ENCODE data around the gene SYNM. TPM values are rescaled to one million over a fixed set of nuclear protein-coding genes. Genes with fewer than 3 reads are reported as not detected.

SYNM gene
- total RNA-seq, 2 donors from 2014 or later = 2.3 to 12.5 TPM

- no peak for DNase-seq
- Mint-ChIP-seq H3K4me1 (peaks cover 17% of the 10 kb centered on the region), H3K36me3 (ENCODE audit: low read depth) (peaks cover 42% of the 10 kb centered on the region), H3K9me3 (no peaks in the 10 kb centered on the region), H3K27me3 (ENCODE audit: insufficient read depth) (no peaks in the 10 kb centered on the region), H3K27ac (peak overlapping the region; percentile 88), H3K4me3 (no peak overlapping the region)
- Histone ChIP-seq H3K9ac (ENCODE audit: extremely low read depth, low read length, poor library complexity, severe bottlenecking) (no peak overlapping the region), H3K27ac (ENCODE audit: low read depth, low read length) (no peak overlapping the region), H3K4me1 (ENCODE audit: control insufficient read depth, insufficient read depth, low read length) (peaks cover 14% of the 10 kb centered on the region), H3K4me3 (ENCODE audit: low read length) (no peak overlapping the region), H3K36me3 (ENCODE audit: control insufficient read depth, insufficient read depth, low read length) (peaks cover 12% of the 10 kb centered on the region), H3K27me3 (ENCODE audit: control insufficient read depth, insufficient read depth, low read length, poor library complexity, severe bottlenecking) (no peaks in the 10 kb centered on the region), H3K9me3 (ENCODE audit: control insufficient read depth, low read length) (no peaks in the 10 kb centered on the region)
- TF ChIP-seq, protein P1, sequence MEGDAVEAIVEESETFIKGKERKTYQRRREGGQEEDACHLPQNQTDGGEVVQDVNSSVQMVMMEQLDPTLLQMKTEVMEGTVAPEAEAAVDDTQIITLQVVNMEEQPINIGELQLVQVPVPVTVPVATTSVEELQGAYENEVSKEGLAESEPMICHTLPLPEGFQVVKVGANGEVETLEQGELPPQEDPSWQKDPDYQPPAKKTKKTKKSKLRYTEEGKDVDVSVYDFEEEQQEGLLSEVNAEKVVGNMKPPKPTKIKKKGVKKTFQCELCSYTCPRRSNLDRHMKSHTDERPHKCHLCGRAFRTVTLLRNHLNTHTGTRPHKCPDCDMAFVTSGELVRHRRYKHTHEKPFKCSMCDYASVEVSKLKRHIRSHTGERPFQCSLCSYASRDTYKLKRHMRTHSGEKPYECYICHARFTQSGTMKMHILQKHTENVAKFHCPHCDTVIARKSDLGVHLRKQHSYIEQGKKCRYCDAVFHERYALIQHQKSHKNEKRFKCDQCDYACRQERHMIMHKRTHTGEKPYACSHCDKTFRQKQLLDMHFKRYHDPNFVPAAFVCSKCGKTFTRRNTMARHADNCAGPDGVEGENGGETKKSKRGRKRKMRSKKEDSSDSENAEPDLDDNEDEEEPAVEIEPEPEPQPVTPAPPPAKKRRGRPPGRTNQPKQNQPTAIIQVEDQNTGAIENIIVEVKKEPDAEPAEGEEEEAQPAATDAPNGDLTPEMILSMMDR (conservative IDR thresholded peaks at IDR 0.05) = no peak
- 94 to 95% methylated on average over 3 to 8 of the region's 8 CpGs for WGBS, 2 experiments (ENCODE audit: insufficient coverage in 1 of 2, insufficient read length in 1 of 2)
Measured at GRCh38 chr15:99124641-99125040, 19.8 kb downstream of the SYNM start.

DNA sequence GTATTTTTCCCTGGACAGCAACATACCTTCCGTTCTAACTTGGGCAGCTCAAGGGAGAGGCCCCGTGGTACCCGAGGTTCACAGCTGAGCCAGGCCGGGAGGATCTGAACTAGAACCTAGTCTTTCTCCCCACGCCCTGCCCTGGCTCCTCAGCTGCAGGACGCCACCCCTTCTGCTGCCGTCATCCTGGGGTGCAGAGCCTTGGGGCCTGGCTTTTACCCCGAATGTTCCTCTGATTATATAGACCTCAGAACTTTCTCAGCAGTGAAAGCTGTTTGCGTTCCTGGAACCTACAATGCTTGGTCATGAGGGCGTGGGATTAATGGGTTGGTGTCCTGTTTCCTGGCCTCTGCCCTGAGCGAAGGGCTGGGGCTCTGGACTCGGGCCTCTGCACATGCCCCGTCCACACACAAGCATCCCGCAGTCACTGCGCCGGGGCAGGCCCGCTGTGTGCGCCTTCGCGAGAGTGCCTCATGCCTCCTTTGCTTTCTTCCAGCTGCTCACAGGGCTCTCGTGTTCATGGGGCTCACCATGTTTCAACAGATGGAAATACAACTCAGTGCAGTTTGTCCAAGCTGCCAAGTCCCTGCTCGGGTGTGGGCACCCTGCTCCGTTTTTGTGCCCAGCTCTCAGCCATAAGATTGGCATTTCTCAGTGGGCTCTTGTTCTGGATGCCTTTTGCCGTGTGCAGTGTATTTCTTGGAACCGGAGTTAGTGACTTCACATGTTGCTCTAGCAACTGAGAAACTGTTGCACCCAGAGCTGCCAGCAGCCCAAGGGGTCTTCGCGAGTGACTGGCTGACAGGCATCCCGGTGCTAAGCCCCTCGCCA, 20.4 kb downstream of the SYNM start:
- Histone ChIP-seq H3K36me3 (ENCODE audit: control insufficient read depth, insufficient read depth, low read length) (peaks cover 12% of the 10 kb centered on the region), H3K9ac (ENCODE audit: extremely low read depth, low read length, poor library complexity, severe bottlenecking) (no peak overlapping the region), H3K27ac (ENCODE audit: low read depth, low read length) (no peak overlapping the region), H3K9me3 (ENCODE audit: control insufficient read depth, low read length) (no peaks in the 10 kb centered on the region), H3K4me3 (ENCODE audit: low read length) (no peak overlapping the region), H3K4me1 (ENCODE audit: control insufficient read depth, insufficient read depth, low read length) (peaks cover 14% of the 10 kb centered on the region), H3K27me3 (ENCODE audit: control insufficient read depth, insufficient read depth, low read length, poor library complexity, severe bottlenecking) (no peaks in the 10 kb centered on the region)
- no peaks in the 10 kb centered on the region for H3K27me3 Mint-ChIP-seq (ENCODE audit: insufficient read depth)
- DNase-seq = no peak
- H3K9me3 Mint-ChIP-seq = no peaks in the 10 kb centered on the region
- H3K4me1 Mint-ChIP-seq = peaks cover 17% of the 10 kb centered on the region
- WGBS, 2 experiments (ENCODE audit: insufficient coverage in 1 of 2, insufficient read length in 1 of 2) = 89 to 91% methylated on average over 26 to 29 of the region's 29 CpGs
- H3K4me3 Mint-ChIP-seq = no peak overlapping the region
- H3K27ac Mint-ChIP-seq = no peak overlapping the region
- H3K36me3 Mint-ChIP-seq (ENCODE audit: low read depth) = peaks cover 42% of the 10 kb centered on the region
- TF ChIP-seq, protein P1 (conservative IDR thresholded peaks at IDR 0.05) = no peak

GRCh38 chr15:99126131-99126588, 21.3 kb downstream of the SYNM start:
- TF ChIP-seq, protein P1 (conservative IDR thresholded peaks at IDR 0.05) = no peak
- Histone ChIP-seq H3K9me3 (ENCODE audit: control insufficient read depth, low read length) (no peaks in the 10 kb centered on the region), H3K4me1 (ENCODE audit: control insufficient read depth, insufficient read depth, low read length) (peaks cover 14% of the 10 kb centered on the region), H3K27me3 (ENCODE audit: control insufficient read depth, insufficient read depth, low read length, poor library complexity, severe bottlenecking) (no peaks in the 10 kb centered on the region), H3K9ac (ENCODE audit: extremely low read depth, low read length, poor library complexity, severe bottlenecking) (no peak overlapping the region), H3K4me3 (ENCODE audit: low read length) (no peak overlapping the region), H3K36me3 (ENCODE audit: control insufficient read depth, insufficient read depth, low read length) (peaks cover 12% of the 10 kb centered on the region), H3K27ac (ENCODE audit: low read depth, low read length) (no peak overlapping the region)
- Mint-ChIP-seq H3K27me3 (ENCODE audit: insufficient read depth) (no peaks in the 10 kb centered on the region), H3K36me3 (ENCODE audit: low read depth) (peaks cover 44% of the 10 kb centered on the region), H3K9me3 (no peaks in the 10 kb centered on the region), H3K4me1 (peaks cover 17% of the 10 kb centered on the region), H3K4me3 (no peak overlapping the region), H3K27ac (no peak overlapping the region)
- 69 to 84% methylated on average over 2 to 7 of the region's 7 CpGs for WGBS, 2 experiments (ENCODE audit: insufficient coverage in 1 of 2, insufficient read length in 1 of 2)
- DNase-seq = no peak

Data from endodermal cell (in vitro differentiated cells).